MM.1S (cell line): ENCODE data around the gene NLK.

ENCODE experiments used
- DNase-seq: peaks from one replicate; pipeline ENCODE4 v3.0.0-alpha.2; 2015
- H2AFZ ChIP-seq: fragments of 300-600 bp; sonication (generic); 2 replicates; pipeline ENCODE4 v1.6.0; 2016; ENCODE audit warnings: antibody characterized with exemption, low read length
- H3F3A ChIP-seq: fragments of 300-600 bp; sonication (generic); 2 replicates; pipeline ENCODE4 v1.6.1; 2016; ENCODE audit warnings: mild to moderate bottlenecking, antibody characterized with exemption, low read length, moderate library complexity, mixed read lengths; ENCODE audit not compliant: insufficient read depth
- H3K27ac ChIP-seq: fragments of 300-600 bp; sonication (generic); 2 replicates; pipeline ENCODE4 v1.5.1; 2016; ENCODE audit warnings: mild to moderate bottlenecking, low read length
- H3K27me3 ChIP-seq: fragments of 300-600 bp; sonication (generic); replicated peaks from 2 replicates; pipeline ENCODE4 v1.6.0; 2016; ENCODE audit warnings: low read length; ENCODE audit not compliant: insufficient read depth
- H3K36me3 ChIP-seq: fragments of 300-600 bp; sonication (generic); replicated peaks from 2 replicates; pipeline ENCODE4 v1.6.1; 2016; ENCODE audit warnings: mild to moderate bottlenecking, low read length, mixed read lengths; ENCODE audit not compliant: insufficient read depth
- H3K4me1 ChIP-seq: fragments of 300-600 bp; sonication (generic); 2 replicates; pipeline ENCODE4 v1.6.1; 2016; ENCODE audit warnings: low read length, mixed read lengths
- H3K4me2 ChIP-seq: fragments of 300-600 bp; sonication (generic); 2 replicates; pipeline ENCODE4 v1.6.0; 2016; ENCODE audit warnings: low read depth, low read length
- H3K4me3 ChIP-seq: fragments of 300-600 bp; sonication (generic); 2 replicates; pipeline ENCODE4 v1.5.1; 2016; ENCODE audit warnings: low read length, mixed read lengths
- H3K79me2 ChIP-seq: fragments of 300-600 bp; sonication (generic); 2 replicates; pipeline ENCODE4 v1.6.1; 2016; ENCODE audit warnings: mixed run types, low read length, mixed read lengths
- H3K9ac ChIP-seq: fragments of 300-600 bp; sonication (generic); 2 replicates; pipeline ENCODE4 v1.6.1; 2016; ENCODE audit warnings: low read length, mixed read lengths
- H3K9me2 ChIP-seq: fragments of 300-600 bp; sonication (generic); replicated peaks from 2 replicates; pipeline ENCODE4 v1.6.1; 2016; ENCODE audit warnings: mild to moderate bottlenecking, low read length, mixed read lengths; ENCODE audit not compliant: insufficient read depth
- H3K9me3 ChIP-seq: fragments of 300-600 bp; sonication (generic); replicated peaks from 2 replicates; pipeline ENCODE4 v1.6.1; 2016; ENCODE audit warnings: mild to moderate bottlenecking, low read length, mixed read lengths; ENCODE audit not compliant: insufficient read depth
- H4K20me1 ChIP-seq: fragments of 300-600 bp; sonication (generic); 2 replicates; pipeline ENCODE4 v1.6.1; 2016; ENCODE audit warnings: mild to moderate bottlenecking, low read length, moderate library complexity, mixed read lengths; ENCODE audit not compliant: insufficient read depth
- CTCF ChIP-seq: fragments of 300-600 bp; sonication (generic); IDR thresholded peaks from 2 replicates; pipeline ENCODE4 v1.5.1; 2016; ENCODE audit warnings: antibody characterized with exemption, low read length, mixed read lengths
- EZH2 ChIP-seq: fragments of 300-600 bp; sonication (generic); optimal IDR thresholded peaks from 2 replicates; pipeline ENCODE3; 2017; ENCODE audit warnings: low read depth, mild to moderate bottlenecking, antibody characterized with exemption, low read length, mixed read lengths
- EZH2phosphoT487 ChIP-seq: fragments of 300-600 bp; sonication (generic); IDR thresholded peaks from 2 replicates; pipeline ENCODE4 v1.6.1; 2018; ENCODE audit warnings: antibody characterized with exemption, low read length

Gene NLK

GRCh38 chr17:28115046-28115445, 72.6 kb downstream of the NLK start:
- peaks cover 18% of the 10 kb centered on the region for H3K4me1 ChIP-seq
- no peak overlapping the region for H2AFZ ChIP-seq
- no peaks in the 10 kb centered on the region for H3K79me2 ChIP-seq
- H3K4me3 ChIP-seq, result no peak overlapping the region
- DNase-seq, result no peak
- no peaks in the 10 kb centered on the region for H3K36me3 ChIP-seq
- H3K9me2 ChIP-seq, result no peaks in the 10 kb centered on the region
- H3F3A ChIP-seq, result peaks cover 7% of the 10 kb centered on the region; the same call in 1 of the 2 replicates
- H3K9me3 ChIP-seq, result no peaks in the 10 kb centered on the region; the same call in 1 of the 2 replicates
- H4K20me1 ChIP-seq, result no peaks in the 10 kb centered on the region
- TF ChIP-seq EZH2, result no peak
- TF ChIP-seq EZH2phosphoT487, result no peak
- TF ChIP-seq CTCF, result no peak
- H3K27me3 ChIP-seq, result no peaks in the 10 kb centered on the region
- H3K27ac ChIP-seq, result no peak overlapping the region
- no peak overlapping the region for H3K9ac ChIP-seq
- H3K4me2 ChIP-seq, result no peak overlapping the region

- no peak overlapping the region for H3K4me3 ChIP-seq
- H3K9me2 ChIP-seq, result no peaks in the 10 kb centered on the region
- H3K27me3 ChIP-seq, result no peaks in the 10 kb centered on the region
- no peak overlapping the region for H3K27ac ChIP-seq
- H3K4me2 ChIP-seq, result no peak overlapping the region
- TF ChIP-seq EZH2phosphoT487 (no peak), CTCF (no peak), EZH2 (no peak)
- no peaks in the 10 kb centered on the region for H3K36me3 ChIP-seq
- H3K4me1 ChIP-seq, result peaks cover 18% of the 10 kb centered on the region
- H3K79me2 ChIP-seq, result no peaks in the 10 kb centered on the region
- H2AFZ ChIP-seq, result no peak overlapping the region
- no peak overlapping the region for H3K9ac ChIP-seq
- peaks cover 7% of the 10 kb centered on the region; the same call in 1 of the 2 replicates for H3F3A ChIP-seq
- peak; percentile 12 for DNase-seq
- no peaks in the 10 kb centered on the region for H4K20me1 ChIP-seq
- H3K9me3 ChIP-seq, result no peaks in the 10 kb centered on the region
Observed at GRCh38 chr17:28117304-28117703, 74.8 kb downstream of the NLK start.

DNA sequence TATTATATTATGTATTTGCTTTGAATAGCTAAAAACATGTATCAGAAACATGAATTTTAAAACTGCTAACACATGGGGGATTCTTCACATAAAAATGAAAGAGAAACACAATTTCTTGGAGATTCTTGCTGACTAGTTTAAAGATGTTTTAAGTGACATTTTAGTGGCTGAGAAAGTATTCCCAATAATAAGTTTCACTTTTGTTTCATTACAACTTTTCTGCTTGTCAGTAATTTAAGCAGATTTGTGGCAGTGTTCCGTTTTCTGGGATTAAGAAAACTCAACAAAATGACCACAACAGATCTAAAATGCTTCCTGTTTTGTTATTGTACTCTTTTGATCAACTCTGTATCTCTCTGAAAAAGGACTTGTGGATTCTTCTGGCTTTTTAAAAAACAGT, 75.9 kb downstream of the NLK start:
- peak overlapping the region; percentile 18; the same call in 1 of the 2 replicates for H3K4me3 ChIP-seq
- H3K27ac ChIP-seq, result no peak overlapping the region
- H3K9me3 ChIP-seq, result no peaks in the 10 kb centered on the region
- H4K20me1 ChIP-seq, result no peaks in the 10 kb centered on the region
- H3K9ac ChIP-seq, result no peak overlapping the region
- H3K4me1 ChIP-seq, result peaks cover 18% of the 10 kb centered on the region
- DNase-seq, result peak; percentile 72
- H3K79me2 ChIP-seq, result no peaks in the 10 kb centered on the region
- H2AFZ ChIP-seq, result no peak overlapping the region
- no peaks in the 10 kb centered on the region for H3K27me3 ChIP-seq
- no peaks in the 10 kb centered on the region for H3K9me2 ChIP-seq
- peak overlapping the region; percentile 53 for H3K4me2 ChIP-seq
- no peaks in the 10 kb centered on the region for H3K36me3 ChIP-seq
- peaks cover 7% of the 10 kb centered on the region; the same call in 1 of the 2 replicates for H3F3A ChIP-seq
- TF ChIP-seq CTCF (no peak), EZH2phosphoT487 (no peak), EZH2 (no peak)
